CD4-positive, alpha-beta T cell treated with Interleukin-15 for 1 hour (primary cell): Measurements from ENCODE around the gene ITGAD.
"Not testable (repeated sequence)": the region's sequence is repeated elsewhere in the genome, so short reads cannot be mapped to it uniquely, and the experiment has no call there.

ENCODE experiments used
- DNase-seq: peaks from one replicate; pipeline ENCODE4 v3.0.0-alpha.2; 2020

Gene ITGAD

GRCh38 chr16:31435341-31436220 is 42.4 kb downstream of the ITGAD start:
- DNase-seq, result no peak

GRCh38 chr16:31436221-31437045 is 43.3 kb downstream of the ITGAD start:
- no peak for DNase-seq

- no peak for DNase-seq
Measured at GRCh38 chr16:31438414-31438813, 45.3 kb downstream of the ITGAD start.

- DNase-seq, result not testable (repeated sequence)
Measured at GRCh38 chr16:31439023-31439422, 45.9 kb downstream of the ITGAD start.

GRCh38 chr16:31439519-31439918 is 46.4 kb downstream of the ITGAD start:
- DNase-seq, result no peak

GRCh38 chr16:31440516-31441184 is 47.5 kb downstream of the ITGAD start:
- DNase-seq, result no peak

GRCh38 chr16:31441956-31442355 is 48.8 kb downstream of the ITGAD start:
- no peak for DNase-seq

GRCh38 chr16:31445931-31446330 is 52.8 kb downstream of the ITGAD start:
- not testable (repeated sequence) for DNase-seq

GRCh38 chr16:31451201-31451600 is 58.1 kb downstream of the ITGAD start:
- DNase-seq, result no peak

- no peak for DNase-seq
Measured at GRCh38 chr16:31451681-31452351, 58.7 kb downstream of the ITGAD start.

GRCh38 chr16:31452631-31453106 is 59.5 kb downstream of the ITGAD start:
- DNase-seq, result no peak

GRCh38 chr16:31453255-31454204 is 60.4 kb downstream of the ITGAD start:
- DNase-seq, result peak; percentile 67

- DNase-seq, result peak; percentile 16
Measured at GRCh38 chr16:31455601-31456314, 62.6 kb downstream of the ITGAD start.

GRCh38 chr16:31456988-31457360 is 63.8 kb downstream of the ITGAD start:
- peak; percentile 15 for DNase-seq

- peak; percentile 56 for DNase-seq
Measured at GRCh38 chr16:31458073-31458843, 65.1 kb downstream of the ITGAD start.

GRCh38 chr16:31458844-31459686 is 65.9 kb downstream of the ITGAD start, which contains the start of gene ARMC5:
TSS of gene ARMC5 (plus strand) at chr16:31459501. CDS start at chr16:31459525, 24 bp downstream.
- peak; percentile 98 for DNase-seq

GRCh38 chr16:31459687-31460581 is 66.8 kb downstream of the ITGAD start:
- peak; percentile 100 for DNase-seq

- DNase-seq, result no peak
Measured at GRCh38 chr16:31460582-31461002, 67.5 kb downstream of the ITGAD start.
